ENCODE measurements around the gene SUSD1. TPM values are rescaled to one million over a fixed set of nuclear protein-coding genes. Genes with fewer than 3 reads are reported as not detected.

The SUSD1 gene
- polyA plus RNA-seq, 1 experiment: 17.5 TPM

DNA sequence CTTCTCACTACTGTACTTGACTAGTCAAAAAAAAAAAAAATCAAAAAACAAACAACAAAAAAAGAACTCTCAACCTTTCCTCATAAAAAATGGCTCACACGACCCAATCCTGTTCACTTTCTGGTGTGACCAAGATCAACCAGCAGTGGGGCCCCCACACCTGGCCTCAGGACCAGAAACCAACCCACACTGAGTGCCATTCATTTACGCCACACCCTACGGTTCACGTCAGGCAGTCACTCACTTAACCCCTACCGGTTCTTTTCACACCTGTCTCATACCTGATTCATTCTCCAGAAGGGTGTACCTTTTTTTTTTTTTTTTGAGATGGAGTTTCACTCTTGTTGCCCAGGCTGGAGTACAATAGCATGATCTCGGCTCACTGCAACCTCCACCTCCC is 5.7 kb downstream of the SUSD1 start:
- CTCF ChIA-PET: interaction anchor here (0.6 to 1.8 kb wide), 3 partner anchors 12 to 71 kb away, joined by 3 to 6 read pairs (median 3); no protein-coding TSS in a partner anchor

DNA sequence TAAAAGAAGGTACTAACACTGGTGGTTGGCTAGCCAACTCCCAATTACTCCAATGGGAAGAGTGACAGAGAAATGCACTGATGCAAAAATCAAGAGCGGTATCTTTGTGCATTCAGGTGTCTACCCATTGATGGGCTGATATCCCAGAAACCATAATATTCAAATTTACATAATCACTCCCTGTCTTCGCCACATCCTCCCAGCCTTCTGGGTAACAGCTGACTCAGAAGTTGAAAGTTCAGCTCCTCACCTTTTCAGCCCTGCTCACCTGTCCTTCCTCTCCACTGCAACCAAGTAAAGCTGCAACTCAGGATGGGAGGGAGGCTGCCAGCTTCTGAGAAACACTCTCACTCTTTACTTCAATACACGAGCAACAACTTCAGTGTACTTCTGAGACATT is 6.9 kb downstream of the SUSD1 start:
- POLR2A ChIA-PET: no interaction called here
- H3K27me3 ChIP-seq (ENCODE audit: control insufficient read depth, insufficient read depth, low read length): no peaks in the 10 kb centered on the region
- no peak for DNase-seq (ENCODE audit: low read depth)
- CTCF ChIA-PET: no interaction called here
- H3K36me3 ChIP-seq (ENCODE audit: control insufficient read depth, insufficient read depth, low read length): no peaks in the 10 kb centered on the region
- no peak overlapping the region for H3K4me3 ChIP-seq (ENCODE audit: low read depth, low read length)
- TF ChIP-seq, protein P1, sequence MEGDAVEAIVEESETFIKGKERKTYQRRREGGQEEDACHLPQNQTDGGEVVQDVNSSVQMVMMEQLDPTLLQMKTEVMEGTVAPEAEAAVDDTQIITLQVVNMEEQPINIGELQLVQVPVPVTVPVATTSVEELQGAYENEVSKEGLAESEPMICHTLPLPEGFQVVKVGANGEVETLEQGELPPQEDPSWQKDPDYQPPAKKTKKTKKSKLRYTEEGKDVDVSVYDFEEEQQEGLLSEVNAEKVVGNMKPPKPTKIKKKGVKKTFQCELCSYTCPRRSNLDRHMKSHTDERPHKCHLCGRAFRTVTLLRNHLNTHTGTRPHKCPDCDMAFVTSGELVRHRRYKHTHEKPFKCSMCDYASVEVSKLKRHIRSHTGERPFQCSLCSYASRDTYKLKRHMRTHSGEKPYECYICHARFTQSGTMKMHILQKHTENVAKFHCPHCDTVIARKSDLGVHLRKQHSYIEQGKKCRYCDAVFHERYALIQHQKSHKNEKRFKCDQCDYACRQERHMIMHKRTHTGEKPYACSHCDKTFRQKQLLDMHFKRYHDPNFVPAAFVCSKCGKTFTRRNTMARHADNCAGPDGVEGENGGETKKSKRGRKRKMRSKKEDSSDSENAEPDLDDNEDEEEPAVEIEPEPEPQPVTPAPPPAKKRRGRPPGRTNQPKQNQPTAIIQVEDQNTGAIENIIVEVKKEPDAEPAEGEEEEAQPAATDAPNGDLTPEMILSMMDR (IDR thresholded peaks at IDR 0.05; ENCODE audit: insufficient read depth, low read depth, low read length): no peak

More for the DNA sequence above, 5.7 kb downstream of the SUSD1 start:
- TF ChIP-seq, protein P1 (IDR thresholded peaks at IDR 0.05; ENCODE audit: insufficient read depth, low read depth, low read length): no peak
- POLR2A ChIA-PET: no interaction called here
- H3K4me3 ChIP-seq (ENCODE audit: low read depth, low read length): no peak overlapping the region
- no peaks in the 10 kb centered on the region for H3K27me3 ChIP-seq (ENCODE audit: control insufficient read depth, insufficient read depth, low read length)
- no peak for DNase-seq (ENCODE audit: low read depth)
- H3K36me3 ChIP-seq (ENCODE audit: control insufficient read depth, insufficient read depth, low read length): no peaks in the 10 kb centered on the region

DNA sequence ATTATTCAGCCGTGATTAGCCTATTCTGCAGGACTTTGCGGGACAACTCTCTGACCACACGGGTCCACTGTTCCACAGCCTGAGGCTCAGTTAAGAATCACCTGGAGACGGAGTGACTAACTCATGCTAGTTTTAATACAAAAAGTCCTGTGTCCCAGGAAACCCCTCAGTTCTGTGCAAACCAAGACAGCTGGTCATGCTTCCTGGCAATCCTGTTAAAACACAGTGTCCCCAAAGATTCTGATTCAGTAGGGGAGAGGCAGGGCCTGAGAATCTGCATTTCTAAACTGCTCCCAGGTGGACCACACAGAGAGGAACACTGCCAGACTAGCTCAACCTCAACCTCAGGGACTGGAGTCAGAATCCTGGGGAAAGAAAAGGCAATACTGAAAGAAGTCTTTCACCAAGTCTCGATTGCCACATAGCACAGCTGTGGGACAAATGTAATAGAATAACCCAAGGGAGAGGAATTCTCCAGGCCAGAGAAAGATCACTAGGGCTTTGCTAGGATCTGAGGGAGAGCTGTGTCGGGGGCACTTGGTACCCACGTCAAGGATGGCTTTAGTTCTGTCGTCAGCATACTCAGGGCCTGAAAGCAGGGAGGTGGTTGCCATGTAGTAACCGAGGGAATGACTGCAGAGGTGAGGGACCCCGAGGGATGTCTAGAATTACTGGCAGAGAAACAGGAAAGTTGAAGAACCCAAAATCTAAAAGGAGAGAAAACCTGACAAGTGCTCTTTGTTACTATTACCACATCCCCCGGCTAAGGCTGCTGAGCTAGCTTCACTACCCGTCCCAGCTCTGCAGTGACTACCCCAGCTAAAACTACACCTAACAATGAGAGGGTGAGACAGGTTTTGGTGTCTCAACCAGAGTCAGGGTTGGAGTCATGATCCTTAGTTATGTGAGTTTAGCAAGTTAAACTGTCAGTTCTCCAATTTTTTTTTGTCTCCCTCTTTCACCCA is 8.6 kb downstream of the SUSD1 start:
- POLR2A ChIA-PET: no interaction called here
- CTCF ChIA-PET: interaction anchor here (0.5 to 1.9 kb wide), 4 partner anchors 10 to 53 kb away, joined by 3 to 4 read pairs (median 4); no protein-coding TSS in a partner anchor
- Histone ChIP-seq H3K4me3 (ENCODE audit: low read depth, low read length) (no peak overlapping the region), H3K36me3 (ENCODE audit: control insufficient read depth, insufficient read depth, low read length) (no peaks in the 10 kb centered on the region), H3K27me3 (ENCODE audit: control insufficient read depth, insufficient read depth, low read length) (no peaks in the 10 kb centered on the region)
- peak; percentile 12 for DNase-seq (ENCODE audit: low read depth)
- TF ChIP-seq, protein P1 (IDR thresholded peaks at IDR 0.05; ENCODE audit: insufficient read depth, low read depth, low read length): peak; percentile 23

DNA sequence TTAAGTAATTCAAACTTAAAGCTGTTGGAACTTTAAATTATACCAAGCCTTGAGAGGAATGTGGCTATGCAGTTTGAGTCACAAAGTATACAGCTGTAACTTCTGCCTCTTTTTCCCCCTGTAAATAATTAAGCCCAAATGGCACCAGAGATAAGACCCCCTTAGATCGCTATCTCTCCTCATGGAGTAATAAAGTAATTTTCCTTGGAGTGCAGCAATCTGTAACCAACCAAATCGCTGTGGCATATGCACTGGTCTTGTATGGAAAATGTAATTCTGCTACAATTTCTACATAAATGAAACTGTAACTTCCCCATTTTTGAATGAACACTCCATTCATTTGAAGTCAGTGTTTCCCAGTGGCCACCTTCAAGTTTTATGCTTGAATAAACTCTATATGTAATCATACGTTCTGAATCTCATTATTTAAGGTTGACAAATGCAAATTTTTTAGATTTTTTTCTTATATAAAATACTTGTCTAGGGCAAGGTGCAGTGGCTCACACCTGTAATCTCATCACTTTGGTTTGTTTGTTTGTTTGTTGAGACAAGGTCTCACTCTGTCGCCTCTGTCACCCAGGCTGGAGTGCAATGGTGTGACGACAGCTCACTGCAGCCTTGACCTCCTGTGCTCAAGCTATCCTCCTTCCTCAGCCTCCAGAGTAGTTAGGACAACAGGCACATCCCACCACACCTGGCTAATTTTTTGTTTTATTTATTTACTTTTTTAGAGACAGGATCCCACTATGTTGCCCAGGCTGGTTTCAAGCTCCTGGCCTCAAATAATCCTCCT is 12.3 kb downstream of the SUSD1 start:
- TF ChIP-seq, protein P1 (IDR thresholded peaks at IDR 0.05; ENCODE audit: insufficient read depth, low read depth, low read length): no peak
- CTCF ChIA-PET: interaction anchor here (0.6 kb wide), 1 partner anchor 11 kb away, joined by 3 read pairs; no protein-coding TSS in a partner anchor
- no peak for DNase-seq (ENCODE audit: low read depth)
- H3K27me3 ChIP-seq (ENCODE audit: control insufficient read depth, insufficient read depth, low read length): no peaks in the 10 kb centered on the region
- no peak overlapping the region for H3K4me3 ChIP-seq (ENCODE audit: low read depth, low read length)
- no peaks in the 10 kb centered on the region for H3K36me3 ChIP-seq (ENCODE audit: control insufficient read depth, insufficient read depth, low read length)
- POLR2A ChIA-PET: no interaction called here

DNA sequence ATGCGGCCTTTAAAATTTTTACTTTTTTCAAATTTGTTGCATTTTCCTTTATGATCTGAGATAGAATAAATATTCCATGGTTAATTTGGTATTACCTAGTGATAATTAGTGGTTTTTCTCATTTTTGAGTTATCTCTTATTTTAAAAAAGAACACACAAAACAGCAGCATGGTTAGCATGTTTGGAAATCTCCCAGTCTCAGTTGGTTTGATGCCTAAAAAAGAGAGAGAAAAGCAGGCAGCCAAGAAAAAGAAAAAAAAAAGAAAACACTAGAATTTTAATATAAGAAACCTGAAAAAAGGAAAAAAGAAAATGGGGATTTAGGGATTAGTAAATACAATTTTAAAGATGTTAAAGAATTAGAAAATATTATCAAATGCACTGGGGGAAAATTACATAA is 15.3 kb downstream of the SUSD1 start:
- CTCF ChIA-PET: no interaction called here
- POLR2A ChIA-PET: no interaction called here
- DNase-seq (ENCODE audit: low read depth): no peak
- H3K4me3 ChIP-seq (ENCODE audit: low read depth, low read length): no peak overlapping the region
- no peaks in the 10 kb centered on the region for H3K36me3 ChIP-seq (ENCODE audit: control insufficient read depth, insufficient read depth, low read length)
- H3K27me3 ChIP-seq (ENCODE audit: control insufficient read depth, insufficient read depth, low read length): no peaks in the 10 kb centered on the region
- TF ChIP-seq, protein P1 (IDR thresholded peaks at IDR 0.05; ENCODE audit: insufficient read depth, low read depth, low read length): no peak

Measured in BJ (cell line).